Osteocyte (in vitro differentiated cells): ENCODE measurements around the gene PLCB4. TPM values are rescaled to one million over a fixed set of nuclear protein-coding genes. Genes with fewer than 3 reads are reported as not detected.

Experiments used
- DNase-seq: peaks from one replicate; pipeline ENCODE4 v3.0.0; 2021; ENCODE audit warnings: mixed read lengths; ENCODE audit not compliant: unreplicated experiment; ENCODE audit errors: extremely low spot score
- H3K27ac Mint-ChIP-seq: one replicate; pipeline ENCODE4 v1.8.0; 2021; ENCODE audit warnings: mild to moderate bottlenecking, mixed read lengths; ENCODE audit not compliant: unreplicated experiment
- H3K27me3 Mint-ChIP-seq: one replicate; pipeline ENCODE4 v1.8.0; 2021; ENCODE audit warnings: mixed read lengths; ENCODE audit not compliant: unreplicated experiment
- H3K36me3 Mint-ChIP-seq: one replicate; pipeline ENCODE4 v1.8.0; 2021; ENCODE audit warnings: mixed read lengths; ENCODE audit not compliant: unreplicated experiment
- H3K4me1 Mint-ChIP-seq: one replicate; pipeline ENCODE4 v1.8.0; 2021; ENCODE audit warnings: mixed read lengths; ENCODE audit not compliant: unreplicated experiment
- H3K4me3 Mint-ChIP-seq: one replicate; pipeline ENCODE4 v1.8.0; 2021; ENCODE audit warnings: mild to moderate bottlenecking, moderate library complexity, mixed read lengths; ENCODE audit not compliant: unreplicated experiment
- H3K9me3 Mint-ChIP-seq: one replicate; pipeline ENCODE4 v1.8.0; 2021; ENCODE audit warnings: mixed read lengths; ENCODE audit not compliant: unreplicated experiment
- total RNA-seq: library from RNA; stranded (reverse); gene quantifications from 2 replicates; pipeline ENCODE4 v1.2.1, GENCODE V29; 2021
- TF ChIP-seq, protein P1 (sequence below): fragments of 200-600 bp; sonication (generic); IDR thresholded peaks from 2 replicates; pipeline ENCODE4 v1.5.0; 2021; ENCODE audit warnings: antibody characterized with exemption, mild to moderate bottlenecking, moderate library complexity

The PLCB4 gene
- total RNA-seq, 1 donor from 2014 or later: 5.3 TPM

DNA sequence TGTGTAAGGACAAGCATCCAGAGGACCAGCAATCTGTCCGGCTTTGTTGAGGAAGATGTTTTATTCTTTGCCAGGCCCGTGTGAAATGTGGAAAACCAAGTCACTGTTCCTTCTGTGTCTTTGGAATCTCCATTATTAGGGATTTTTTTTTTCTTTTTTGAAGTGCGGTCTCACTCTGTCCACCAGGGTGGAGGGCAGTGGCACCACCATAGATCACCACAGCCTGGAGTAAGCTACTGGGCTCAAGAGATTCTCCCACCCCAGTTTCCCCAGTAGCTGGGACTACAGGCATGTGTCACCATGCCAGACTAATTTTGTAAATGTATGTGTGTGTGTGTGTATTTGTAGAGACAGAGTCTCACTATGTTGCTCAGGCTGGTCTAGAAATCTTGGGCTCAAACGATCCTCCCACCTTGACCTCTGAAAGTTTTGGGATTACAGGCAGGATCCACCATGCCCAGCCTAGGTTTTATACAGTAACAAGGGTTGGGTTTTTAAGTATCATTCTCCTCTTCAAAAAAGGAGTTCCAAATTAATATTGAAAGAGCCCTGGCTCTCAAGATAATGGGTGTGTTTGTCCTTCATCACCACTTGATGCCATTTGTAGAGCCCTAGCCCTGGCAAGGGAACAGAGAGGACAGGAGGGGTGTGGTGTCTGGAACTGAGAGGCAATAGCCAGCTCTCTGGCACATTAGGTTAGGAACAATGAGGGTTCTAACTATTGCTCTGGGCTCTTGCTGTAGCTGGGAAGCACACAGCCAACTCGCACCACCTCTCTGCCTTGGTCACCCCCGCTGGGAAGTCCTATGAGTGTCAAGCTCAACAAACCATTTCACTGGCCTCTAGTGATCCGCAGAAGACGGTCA, 448.6 kb downstream of the PLCB4 start:
- H3K36me3 Mint-ChIP-seq: no peaks in the 10 kb centered on the region
- TF ChIP-seq, protein P1, sequence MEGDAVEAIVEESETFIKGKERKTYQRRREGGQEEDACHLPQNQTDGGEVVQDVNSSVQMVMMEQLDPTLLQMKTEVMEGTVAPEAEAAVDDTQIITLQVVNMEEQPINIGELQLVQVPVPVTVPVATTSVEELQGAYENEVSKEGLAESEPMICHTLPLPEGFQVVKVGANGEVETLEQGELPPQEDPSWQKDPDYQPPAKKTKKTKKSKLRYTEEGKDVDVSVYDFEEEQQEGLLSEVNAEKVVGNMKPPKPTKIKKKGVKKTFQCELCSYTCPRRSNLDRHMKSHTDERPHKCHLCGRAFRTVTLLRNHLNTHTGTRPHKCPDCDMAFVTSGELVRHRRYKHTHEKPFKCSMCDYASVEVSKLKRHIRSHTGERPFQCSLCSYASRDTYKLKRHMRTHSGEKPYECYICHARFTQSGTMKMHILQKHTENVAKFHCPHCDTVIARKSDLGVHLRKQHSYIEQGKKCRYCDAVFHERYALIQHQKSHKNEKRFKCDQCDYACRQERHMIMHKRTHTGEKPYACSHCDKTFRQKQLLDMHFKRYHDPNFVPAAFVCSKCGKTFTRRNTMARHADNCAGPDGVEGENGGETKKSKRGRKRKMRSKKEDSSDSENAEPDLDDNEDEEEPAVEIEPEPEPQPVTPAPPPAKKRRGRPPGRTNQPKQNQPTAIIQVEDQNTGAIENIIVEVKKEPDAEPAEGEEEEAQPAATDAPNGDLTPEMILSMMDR: no peak
- peaks cover 23% of the 10 kb centered on the region for H3K4me1 Mint-ChIP-seq
- no peaks in the 10 kb centered on the region for H3K9me3 Mint-ChIP-seq
- no peak overlapping the region for H3K27ac Mint-ChIP-seq
- H3K27me3 Mint-ChIP-seq: peaks cover 82% of the 10 kb centered on the region
- DNase-seq: no peak
- no peak overlapping the region for H3K4me3 Mint-ChIP-seq

DNA sequence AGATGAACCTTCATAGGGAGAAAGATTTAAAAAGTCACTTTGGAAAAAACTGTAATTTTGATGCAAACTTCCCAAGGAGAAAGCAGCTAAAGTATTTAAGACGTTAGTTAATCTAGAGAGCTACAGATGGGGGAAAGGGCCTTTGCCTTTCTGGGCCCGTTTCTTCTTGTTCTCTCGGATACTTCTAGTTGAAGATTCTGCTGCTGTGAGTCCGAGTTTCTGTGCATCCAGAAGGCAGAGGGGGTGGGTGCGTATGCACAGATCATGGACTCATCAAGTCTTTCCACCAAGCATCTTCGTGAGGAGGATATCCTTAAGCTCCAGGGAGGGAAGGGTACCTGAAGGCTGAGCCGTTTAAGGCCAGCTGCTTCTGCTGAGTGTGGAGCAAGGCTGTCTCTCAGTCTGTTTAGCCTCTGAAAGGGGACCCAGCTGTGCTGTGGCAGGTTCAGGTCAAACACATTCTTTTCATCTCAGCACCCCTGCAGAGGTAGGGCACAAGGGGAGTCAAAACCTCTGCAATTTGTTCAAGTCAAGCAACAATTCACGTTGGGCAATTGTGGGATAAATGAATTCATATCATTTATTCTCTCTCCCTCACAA, 449.8 kb downstream of the PLCB4 start:
- Mint-ChIP-seq H3K4me1 (peaks cover 23% of the 10 kb centered on the region), H3K27ac (no peak overlapping the region), H3K9me3 (no peaks in the 10 kb centered on the region), H3K4me3 (no peak overlapping the region), H3K27me3 (peaks cover 74% of the 10 kb centered on the region), H3K36me3 (no peaks in the 10 kb centered on the region)
- no peak for DNase-seq
- TF ChIP-seq, protein P1: no peak

DNA sequence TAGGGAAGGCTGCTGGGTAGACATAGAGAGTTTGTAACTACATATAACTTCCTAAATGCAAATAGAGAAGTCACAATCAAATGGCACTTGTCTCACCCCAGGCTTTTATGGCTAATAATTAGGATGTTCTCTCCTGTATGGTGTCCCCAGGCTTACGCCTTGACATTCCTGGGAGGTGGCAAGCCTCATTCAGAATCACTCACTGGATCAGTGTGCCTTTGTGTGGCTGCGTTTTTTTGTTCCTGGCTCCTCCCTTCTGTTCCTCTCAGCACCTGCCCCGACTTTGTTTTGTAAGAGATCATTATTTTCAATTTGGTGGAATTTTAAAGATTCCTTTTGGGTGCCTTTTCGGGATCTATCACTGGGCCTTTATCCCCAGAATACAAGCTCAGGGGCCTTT, 451.2 kb downstream of the PLCB4 start:
- Mint-ChIP-seq H3K36me3 (no peaks in the 10 kb centered on the region), H3K27ac (no peak overlapping the region), H3K4me1 (peaks cover 11% of the 10 kb centered on the region), H3K9me3 (no peaks in the 10 kb centered on the region), H3K27me3 (peaks cover 60% of the 10 kb centered on the region), H3K4me3 (no peak overlapping the region)
- no peak for DNase-seq
- TF ChIP-seq, protein P1: no peak

DNA sequence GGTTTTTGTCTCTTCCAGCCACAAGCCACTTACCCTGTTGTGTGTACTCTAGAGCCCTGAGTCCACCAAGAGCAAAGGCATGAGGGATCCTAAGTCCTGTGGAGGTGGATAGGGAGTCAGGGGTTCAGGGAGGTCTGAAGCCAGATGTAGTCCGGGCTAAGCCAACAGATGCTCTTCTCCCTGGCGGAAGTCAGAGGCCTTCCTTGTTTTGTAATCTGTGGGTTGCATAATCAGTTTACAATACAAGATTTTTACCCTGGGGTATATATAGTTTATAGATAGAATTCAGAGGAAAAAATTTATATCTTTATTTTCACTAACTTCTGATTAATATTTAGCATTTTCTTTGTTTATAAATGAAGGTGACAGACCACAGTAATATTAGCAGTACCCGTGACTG, 454.7 kb downstream of the PLCB4 start:
- Mint-ChIP-seq H3K9me3 (no peaks in the 10 kb centered on the region), H3K4me3 (no peak overlapping the region), H3K27ac (no peak overlapping the region), H3K36me3 (no peaks in the 10 kb centered on the region), H3K27me3 (peaks cover 26% of the 10 kb centered on the region), H3K4me1 (no peaks in the 10 kb centered on the region)
- no peak for DNase-seq
- TF ChIP-seq, protein P1: no peak
